HG03378 (cell line): ENCODE measurements around the gene CYP4F8.
"Not testable (repeated sequence)": the region's sequence is repeated elsewhere in the genome, so short reads cannot be mapped to it uniquely, and the experiment has no call there.

Experiments
- ATAC-seq: cut with Tn5 transposase; IDR thresholded peaks from one replicate; pipeline ENCODE4 v1.9.1; 2021; ENCODE audit warnings: mild to moderate bottlenecking, moderate library complexity; ENCODE audit not compliant: unreplicated experiment

CYP4F8 gene, protein sequence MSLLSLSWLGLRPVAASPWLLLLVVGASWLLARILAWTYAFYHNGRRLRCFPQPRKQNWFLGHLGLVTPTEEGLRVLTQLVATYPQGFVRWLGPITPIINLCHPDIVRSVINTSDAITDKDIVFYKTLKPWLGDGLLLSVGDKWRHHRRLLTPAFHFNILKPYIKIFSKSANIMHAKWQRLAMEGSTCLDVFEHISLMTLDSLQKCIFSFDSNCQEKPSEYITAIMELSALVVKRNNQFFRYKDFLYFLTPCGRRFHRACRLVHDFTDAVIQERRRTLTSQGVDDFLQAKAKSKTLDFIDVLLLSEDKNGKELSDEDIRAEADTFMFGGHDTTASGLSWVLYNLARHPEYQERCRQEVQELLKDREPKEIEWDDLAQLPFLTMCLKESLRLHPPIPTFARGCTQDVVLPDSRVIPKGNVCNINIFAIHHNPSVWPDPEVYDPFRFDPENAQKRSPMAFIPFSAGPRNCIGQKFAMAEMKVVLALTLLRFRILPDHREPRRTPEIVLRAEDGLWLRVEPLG

DNA sequence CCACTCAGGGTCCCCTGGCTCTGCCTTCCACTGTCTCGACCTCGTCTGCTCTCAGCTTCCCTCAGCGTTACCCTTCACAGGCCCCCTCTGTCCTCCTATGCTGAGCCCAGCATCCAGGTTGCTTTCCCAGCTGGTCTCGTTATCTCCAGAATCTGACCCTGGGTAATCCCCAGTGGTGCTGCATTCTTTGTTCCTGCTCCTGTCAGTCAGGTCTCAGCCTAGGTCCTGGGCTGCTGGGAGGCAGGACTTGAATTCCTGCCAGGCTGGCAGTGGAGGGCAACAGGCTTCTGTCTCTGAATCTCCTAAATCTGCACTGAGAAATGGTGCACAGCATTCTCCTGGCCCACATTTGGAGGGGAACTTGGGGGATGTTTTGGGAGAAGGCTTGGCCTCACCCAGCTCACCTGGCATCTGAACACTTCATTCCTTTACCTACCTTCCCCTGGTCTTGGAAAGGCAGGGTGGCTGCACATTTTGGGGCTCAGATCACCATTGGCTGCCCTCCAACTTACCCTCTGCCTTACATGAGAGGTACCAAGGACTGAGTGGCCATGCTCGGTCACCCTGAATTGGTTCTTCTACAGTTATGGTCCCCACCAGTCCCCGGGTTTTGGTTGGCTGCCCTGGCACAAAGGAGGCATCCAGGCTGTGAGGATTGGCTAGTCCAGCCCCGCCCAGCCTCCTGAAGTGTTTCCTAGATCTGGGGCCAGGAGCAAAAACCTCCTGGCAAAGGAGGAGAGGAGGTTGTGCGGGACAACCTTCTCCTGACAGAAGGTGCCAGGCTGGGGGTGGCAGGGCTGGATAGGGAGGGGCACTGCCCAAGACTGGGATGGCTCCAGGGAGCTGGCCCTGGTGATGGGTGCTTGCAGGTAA is at the start of gene CYP4F8:
Gene CYP4F8 (plus strand): TSS at position 712 of the 873 bp plus-strand sequence. CDS start 399 bp downstream, outside the sequence.
- ATAC-seq = no peak

DNA sequence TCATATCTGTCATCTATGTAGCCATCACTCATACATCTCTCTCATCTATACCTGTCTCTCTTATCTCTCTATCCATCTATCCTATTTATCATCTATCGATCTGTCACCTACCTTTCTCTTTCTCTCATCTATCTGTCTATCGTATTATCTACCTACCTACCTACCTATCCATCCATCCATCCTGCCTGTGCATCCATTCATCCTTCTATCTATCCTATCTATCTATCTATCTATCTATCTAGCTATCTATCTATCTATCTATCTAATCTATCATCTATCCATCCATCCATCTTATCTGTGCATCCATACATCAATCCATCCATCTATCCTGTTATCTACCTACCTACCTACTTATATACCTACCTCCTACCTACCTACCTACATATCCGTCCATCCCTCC is 44.6 kb upstream of the CYP4F8 start:
- ATAC-seq = no peak

DNA sequence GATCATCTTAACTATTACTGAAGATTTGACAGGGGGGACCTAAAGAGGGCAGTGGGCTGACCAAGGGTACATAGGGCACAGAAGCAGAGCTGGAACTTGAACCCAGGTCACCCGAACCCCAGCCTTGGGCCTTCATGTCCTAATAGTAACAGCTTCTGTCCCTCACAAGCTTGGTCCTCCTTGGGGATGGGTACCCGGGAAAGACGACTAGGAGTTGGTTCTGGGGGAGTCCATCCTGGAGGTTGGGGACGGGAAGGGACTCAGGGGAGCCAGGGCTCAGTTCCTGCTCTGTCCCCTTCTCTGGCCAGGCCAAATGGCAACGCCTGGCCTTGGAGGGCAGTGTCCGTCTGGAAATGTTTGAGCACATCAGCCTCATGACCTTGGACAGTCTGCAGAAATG is 39.6 kb upstream of the CYP4F8 start:
- no peak for ATAC-seq

DNA sequence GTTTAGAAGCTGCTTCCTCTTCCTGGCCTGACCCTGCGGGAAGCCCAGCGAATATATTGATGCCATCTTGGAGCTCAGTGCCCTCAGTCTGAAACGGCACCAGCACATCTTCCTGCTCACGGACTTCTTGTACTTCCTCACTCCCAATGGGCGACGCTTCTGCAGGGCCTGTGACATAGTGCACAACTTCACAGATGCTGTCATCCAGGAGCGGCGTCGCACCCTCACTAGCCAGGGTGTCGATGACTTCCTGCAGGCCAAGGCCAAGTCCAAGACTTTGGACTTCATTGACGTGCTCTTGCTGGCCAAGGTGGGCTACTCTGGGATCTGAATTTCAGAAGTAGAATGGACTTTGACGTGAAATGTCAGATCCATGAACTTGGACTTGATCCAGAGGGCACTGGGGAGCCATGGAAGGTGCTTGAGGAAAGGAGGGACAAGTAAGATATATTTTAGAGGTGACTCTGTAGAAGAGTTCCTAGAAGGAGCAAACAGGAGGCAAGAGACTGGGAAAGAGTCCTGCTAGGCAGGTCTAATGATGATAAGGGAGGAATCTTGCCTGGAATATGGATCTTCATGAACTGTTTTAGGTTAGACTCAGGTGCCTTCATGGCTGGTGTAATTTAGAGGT is 38.4 kb upstream of the CYP4F8 start:
- ATAC-seq = no peak

DNA sequence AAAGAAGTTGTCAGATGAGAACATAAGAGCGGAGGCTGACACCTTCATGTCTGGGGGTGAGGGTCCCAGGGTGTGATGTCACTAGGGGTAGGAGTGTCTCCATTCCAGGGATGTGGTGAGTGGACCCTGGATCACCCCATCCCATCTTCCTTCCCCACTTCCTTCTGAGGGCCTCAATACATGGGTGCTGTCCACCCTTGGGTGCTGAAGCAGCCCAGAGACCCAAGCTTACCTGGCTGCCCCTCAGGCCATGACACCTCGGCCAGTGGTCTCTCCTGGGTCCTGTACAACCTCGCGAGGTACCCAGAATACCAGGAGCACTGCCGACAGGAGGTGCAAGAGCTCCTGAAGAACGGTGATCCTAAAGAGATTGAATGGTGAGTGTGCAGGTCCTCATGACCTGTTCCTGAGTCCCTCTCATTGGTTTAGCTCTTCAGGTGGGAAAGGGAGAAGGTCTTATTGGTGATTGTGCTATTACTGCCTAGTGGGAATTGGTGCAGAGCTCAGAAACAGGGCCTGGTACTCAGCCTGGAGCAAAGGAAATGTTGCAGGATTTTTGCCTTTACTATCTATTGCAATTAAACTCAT is 37.7 kb upstream of the CYP4F8 start:
- no peak for ATAC-seq

DNA sequence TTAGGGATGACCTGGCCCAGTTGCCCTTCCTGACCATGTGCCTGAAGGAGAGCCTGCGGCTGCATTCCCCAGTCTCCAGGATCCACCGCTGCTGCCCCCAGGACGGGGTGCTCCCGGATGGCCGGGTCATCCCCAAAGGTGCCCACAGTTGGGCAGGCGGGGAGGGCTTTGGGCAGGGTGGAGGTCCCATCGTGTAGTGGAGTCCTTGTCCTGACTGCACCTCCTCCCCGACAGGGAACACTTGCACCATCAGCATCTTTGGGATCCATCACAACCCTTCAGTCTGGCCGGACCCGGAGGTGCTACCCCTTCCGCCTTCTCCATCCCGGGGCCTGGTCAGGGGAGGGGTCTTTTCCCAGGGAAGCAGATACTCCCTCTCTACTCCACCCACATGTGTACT is 31.7 kb upstream of the CYP4F8 start:
- ATAC-seq = no peak

DNA sequence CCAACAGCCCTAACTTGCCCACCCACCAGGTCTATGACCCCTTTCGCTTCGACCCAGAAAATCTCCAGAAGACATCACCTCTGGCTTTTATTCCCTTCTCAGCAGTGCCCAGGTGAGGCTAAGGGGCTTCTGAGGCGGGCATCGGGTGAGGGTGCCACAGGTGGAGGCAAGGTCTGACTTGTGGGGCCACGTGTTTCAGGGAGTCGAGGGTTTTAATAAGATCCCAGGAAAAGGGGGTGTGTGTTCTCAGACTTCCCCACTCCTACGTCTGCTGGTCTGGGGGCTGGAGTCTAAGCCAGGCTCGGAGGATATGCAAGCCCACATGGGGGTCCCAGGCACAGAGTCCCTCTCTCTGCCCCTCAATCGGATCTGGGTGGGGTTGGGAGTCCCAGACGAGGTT is 30.9 kb upstream of the CYP4F8 start:
- no peak for ATAC-seq

DNA sequence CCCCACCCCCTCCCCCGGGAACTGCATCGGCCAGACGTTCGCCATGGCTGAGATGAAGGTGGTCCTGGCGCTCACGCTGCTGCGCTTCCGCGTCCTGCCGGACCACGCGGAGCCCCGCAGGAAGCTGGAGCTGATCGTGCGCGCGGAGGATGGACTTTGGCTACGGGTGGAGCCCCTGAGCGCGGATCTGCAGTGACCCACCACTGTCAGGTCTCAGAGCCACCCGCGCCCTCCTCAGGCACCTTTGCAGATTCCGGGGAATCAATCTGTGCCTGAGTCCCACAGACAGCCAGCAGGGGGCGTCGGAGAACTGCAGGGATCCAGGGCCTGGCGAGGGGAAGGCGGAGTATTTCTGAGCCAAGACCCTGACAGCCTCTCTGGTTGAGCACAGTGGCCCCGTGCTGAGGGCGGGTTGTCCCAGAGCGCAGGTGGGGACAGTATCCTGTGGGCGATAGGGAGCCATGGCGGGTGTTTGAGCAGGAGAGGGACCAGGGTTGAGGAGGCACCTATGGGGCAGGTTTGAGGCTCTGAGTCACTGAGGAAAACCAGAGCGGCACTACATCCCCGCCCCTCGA is 30.4 kb upstream of the CYP4F8 start:
- ATAC-seq = no peak

DNA sequence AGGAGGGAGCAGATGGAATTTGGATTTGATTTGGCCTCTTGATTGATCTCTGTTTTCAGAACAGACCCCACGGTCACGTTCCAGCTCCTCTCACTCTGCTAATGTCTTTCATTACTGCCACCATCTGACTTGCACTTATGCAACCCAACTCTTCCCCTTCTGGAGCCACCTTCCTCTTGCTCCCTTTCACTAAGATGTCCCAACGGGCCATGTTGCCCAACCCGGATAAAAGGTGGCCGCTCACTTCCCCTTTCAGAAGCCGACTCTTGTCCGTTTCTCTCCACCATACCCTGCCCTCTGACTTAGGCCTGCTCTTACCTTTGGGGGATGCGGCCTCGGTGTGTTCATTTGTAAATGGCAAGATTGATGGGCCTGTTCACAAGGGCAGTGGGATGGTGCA is 27.4 kb upstream of the CYP4F8 start:
- ATAC-seq = no peak

DNA sequence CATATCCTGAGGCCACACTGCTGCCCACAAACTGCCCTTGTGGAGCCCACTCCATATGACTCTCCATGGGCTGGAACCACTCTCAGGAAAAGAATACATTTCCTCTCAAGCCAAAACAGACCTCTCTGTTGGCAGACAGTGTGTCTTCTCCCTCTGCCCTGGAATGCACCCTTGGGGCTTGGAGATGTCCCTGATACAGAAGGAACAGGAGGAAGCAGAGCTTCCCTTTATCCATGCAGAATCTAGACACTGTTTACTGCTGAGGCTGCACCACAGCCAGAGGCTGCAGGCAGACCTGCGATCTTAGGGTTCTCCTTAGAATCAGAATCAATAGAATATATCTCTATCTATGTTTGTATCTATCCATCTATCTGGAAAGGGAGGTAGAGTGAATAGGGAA is 26.8 kb upstream of the CYP4F8 start:
- ATAC-seq = no peak

DNA sequence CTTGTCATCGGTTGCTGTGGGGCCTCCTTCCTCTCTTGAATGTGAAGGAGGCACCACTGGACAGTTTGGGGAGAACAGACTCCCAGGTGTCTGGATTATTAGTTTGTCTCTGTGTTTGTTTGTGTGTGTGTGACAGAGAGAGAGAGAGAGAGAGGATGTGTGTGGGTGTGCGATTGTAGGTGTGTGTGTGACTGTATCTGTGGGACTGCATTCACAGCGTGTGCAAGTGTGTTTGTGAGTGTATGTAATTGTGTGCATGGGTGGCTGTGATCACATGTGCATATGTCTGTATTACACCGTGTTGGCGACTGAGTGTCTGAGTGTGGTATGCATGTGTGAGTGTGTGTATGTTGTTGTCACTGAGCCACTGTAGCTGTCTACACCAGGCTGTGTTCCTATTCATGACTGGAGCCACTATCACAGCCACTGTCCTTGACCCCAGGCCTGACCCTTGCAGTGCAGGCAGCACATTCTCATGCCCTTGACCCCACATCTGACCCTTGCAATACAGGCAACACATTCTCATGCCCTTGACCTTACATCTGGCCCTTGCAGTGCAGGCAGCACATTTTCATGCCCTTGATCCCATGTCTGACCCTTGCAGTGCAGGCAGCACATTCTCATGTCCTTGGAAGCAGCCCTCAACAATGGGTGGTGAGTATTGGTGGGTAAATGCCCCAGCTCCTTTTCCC is 25.1 kb upstream of the CYP4F8 start:
- no peak for ATAC-seq

DNA sequence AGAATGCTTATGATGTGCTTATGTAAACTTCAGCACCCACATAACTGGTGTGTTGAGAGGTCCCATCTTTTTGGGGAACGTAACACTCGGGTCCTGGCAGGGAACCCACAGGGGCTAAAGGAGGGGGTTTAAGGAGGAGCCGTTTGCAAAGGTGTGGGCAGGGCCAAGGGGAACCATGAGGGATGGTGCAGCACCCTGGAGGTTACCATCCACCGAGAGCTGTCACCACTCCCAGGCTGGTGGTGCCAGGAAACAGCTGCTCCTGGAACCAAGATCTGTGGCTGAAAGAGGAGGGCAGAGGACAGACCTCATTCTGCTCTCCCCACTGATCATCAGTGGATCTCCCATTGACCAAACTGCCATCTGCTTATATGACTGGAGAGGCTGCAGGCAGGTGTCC is 23.2 kb upstream of the CYP4F8 start:
- no peak for ATAC-seq

DNA sequence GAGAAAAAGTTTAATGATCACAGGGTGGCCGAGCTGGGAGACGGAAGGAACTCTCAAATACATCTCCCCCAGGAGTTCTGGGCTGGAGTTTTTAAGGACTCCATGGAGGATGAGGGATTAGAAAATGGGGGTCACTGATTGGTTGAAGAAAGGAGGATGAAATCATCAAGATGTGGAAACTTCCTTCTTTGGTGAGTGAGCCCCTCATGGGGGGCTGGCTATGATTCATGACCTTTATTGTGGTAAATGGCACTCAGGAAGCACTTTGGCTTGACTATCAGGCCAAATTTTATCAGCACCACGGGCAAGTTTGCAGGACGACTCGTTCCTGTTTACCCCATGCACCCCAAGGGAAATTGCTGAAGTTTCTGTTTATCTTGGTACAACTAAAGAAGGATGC is 22.5 kb upstream of the CYP4F8 start:
- not testable (repeated sequence) for ATAC-seq

DNA sequence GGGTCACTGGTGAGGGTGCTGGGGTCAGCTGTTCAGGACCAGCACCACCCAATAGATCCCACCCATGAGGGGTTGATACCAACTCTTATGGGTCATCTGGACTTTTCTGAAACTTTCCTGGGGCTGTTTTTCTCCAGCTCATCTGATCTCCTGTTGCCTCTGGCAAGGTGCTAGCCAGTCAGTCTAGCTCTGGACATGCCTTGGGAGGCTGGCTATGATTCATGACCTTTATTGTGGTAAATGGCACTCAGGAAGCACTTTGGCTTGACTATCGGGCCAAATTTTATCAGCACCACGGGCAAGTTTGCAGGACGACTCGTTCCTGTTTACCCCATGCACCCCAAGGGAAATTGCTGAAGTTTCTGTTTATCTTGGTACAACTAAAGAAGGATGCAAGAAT is 21.3 kb upstream of the CYP4F8 start:
- ATAC-seq = not testable (repeated sequence)

DNA sequence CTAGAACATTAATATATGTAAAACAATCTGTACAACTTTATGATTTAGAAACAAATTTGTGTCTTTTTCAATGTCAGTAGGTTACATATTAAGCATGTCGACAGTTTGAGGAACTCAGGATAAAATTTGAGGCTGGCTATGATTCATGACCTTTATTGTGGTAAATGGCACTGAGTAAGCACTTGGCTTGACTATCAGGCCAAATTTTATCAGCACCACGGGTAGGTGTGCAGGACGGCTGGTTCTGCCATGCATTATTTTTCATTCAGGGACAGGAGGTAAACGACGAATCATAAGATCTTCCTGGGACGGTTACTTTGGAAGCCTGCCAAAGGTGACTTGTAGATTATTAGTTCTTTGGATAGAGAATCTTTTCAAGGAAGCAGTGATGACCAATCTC is 19.9 kb upstream of the CYP4F8 start:
- ATAC-seq = no peak

DNA sequence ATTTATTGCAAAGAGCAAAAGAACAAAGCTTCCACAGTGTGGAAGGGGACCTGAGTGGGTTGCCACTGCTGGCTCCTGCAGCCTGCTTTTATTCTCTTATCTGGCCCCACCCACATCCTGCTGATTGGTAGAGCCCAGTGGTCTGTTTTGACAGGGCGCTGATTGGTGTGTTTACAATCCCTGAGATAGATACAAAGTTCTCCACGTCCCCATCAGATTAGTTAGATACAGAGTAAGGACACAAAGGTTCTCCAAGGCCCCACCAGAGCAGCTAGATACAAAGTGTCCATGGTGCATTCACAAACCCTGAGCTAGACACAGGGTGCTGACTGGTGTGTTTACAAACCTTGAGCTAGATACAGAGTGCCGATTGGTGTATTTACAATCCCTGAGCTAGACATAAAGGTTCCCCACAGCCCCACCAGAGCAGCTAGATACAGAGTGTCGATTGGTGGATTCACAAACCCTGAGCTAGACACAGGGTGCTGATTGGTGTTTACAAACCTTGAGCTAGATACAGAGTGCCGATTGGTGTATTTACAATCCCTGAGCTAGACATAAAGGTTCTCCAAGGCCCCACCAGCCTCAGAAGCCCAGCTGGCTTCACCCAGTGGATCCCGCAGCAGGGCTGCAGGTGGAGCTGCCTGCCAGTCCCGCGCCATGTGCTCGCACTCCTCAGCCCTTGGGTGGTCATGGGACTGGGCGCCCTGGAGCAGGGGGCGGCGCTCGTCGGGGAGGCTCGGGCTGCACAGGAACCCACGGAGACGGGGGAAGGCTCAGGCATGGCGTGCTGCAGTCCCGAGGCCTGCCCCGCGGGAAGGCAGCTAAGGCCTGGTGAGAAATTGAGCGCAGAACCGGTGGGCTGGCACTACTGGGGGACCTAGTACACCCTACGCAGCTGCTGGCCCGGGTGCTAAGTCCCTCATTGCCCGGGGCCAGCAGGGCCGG is 6.8 kb upstream of the CYP4F8 start:
- not testable (repeated sequence) for ATAC-seq

DNA sequence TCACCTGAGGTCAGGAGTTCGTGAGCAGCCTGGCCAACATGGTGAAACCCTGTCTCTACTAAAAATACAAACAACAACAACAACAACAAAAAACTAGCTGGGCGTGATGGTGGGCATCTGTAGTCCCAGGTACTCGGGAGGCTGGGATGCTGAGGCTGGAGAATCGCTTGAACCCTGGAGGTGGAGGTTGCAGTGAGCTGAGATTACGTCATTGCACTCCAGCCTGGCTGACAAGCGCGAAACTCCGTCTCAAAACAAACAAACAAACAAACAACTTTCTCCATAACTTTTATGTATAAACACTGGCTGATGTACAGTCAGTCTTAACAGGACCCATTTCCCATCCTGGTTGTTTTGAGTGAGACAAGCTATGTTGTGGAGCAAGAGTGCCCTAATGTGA is 5.8 kb upstream of the CYP4F8 start:
- ATAC-seq = no peak

DNA sequence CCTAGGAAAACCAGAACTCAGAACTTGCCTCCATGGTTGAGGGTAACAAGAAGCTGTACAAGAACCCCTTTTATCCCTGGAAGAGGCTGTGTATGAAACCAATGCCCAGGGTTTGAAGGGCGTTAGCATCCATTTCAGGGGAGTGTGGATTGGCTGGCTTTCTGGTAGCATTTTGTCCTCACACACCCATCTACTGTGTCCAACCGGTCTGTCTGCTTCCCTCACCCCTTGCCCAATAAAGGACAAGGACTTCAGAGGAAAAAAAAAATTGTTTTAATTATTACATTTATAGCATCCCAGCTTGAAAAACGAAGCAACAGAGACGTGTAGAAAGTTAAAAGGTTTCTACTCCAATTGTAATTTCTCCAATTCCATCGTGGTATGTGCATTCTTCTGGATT is 2.7 kb upstream of the CYP4F8 start:
- ATAC-seq = no peak

DNA sequence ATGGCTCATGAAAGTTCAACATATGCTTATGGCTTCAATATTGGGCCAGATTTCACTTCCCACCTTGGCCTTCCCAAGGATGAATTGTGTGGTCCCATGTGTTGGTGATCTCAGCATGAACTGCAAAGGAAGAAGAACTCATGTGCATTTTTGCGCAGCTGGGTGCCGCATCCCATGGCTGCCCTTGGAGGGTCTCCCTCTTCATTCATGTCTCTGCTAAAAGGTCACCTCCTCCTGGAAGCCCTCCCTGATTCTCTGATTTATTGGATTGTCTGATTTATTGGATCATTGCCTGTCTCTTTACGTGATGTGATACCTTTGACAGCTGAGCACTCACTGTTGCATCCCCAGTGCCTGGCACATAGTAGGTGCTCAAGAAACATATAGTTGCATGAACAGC is 1.7 kb upstream of the CYP4F8 start:
- no peak for ATAC-seq
